H54 (cell line): Measurements from ENCODE around the gene HHEX.
"Not testable (repeated sequence)": the region's sequence is repeated elsewhere in the genome, so short reads cannot be mapped to it uniquely, and the experiment has no call there.

Experiments
- DNase-seq: peaks from one replicate; pipeline ENCODE4 v3.0.0; 2011; ENCODE audit warnings: low spot score, mixed read lengths; ENCODE audit not compliant: insufficient read length
- FAIRE-seq: peaks from 3 replicates; lab custom pipeline; 2011; peaks lifted over from hg19 to GRCh38; lab: Jason Lieb, UNC
- POLR2A ChIP-seq: IDR thresholded peaks from 2 replicates; pipeline ENCODE4 v1.6.1; 2011; ENCODE audit warnings: low read depth, mild to moderate bottlenecking, low read length

HHEX gene

DNA sequence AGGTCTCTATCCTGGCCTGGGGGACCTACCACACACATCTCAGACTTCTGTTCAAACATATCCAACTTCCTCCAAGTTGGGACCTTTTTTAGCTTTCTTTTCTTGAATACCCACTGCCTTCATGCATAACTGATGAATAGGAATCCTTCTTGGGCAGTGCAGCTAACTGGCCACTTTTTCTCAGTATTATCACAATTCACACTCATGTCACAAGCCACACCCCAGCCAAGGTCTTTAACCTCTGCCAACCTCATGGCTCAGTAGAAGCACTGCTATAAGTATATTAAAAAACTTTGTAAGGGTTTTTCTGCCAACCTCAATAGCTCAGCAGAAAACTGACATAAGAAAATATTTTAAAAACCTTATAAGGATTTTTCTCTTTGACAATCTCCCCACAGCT lies 44.5 kb downstream of the HHEX start:
- FAIRE-seq (no peak), DNase-seq (no peak)
- TF ChIP-seq POLR2A = no peak

DNA sequence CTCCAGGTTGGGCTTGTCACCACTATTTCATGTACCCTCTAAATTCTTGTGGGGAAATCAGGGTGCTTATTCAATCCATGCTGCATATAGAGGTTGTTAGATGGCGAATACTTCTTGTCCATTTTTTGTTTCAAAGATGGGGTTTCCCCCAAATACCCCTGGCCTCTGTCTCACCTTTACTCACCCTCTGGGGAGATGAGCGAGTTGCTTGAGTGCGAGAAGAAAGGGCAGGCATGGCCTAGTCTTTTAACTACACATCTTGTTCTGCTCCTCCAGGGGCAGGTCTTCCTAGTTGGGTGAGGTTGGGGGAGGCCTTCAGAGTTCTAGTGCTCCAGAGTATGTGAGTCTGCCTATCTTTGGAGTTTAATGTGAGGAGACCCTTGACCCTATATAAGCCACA lies 46.2 kb downstream of the HHEX start:
- DNase-seq = no peak
- TF ChIP-seq POLR2A = no peak
- FAIRE-seq = no peak

- DNase-seq (no peak), FAIRE-seq (no peak)
- no peak for TF ChIP-seq POLR2A
Observed at GRCh38 chr10:92737484-92737883, 47.7 kb downstream of the HHEX start.

- no peak for FAIRE-seq
- no peak for TF ChIP-seq POLR2A
- peak; percentile 48 for DNase-seq
Observed at GRCh38 chr10:92740762-92741161, 51.0 kb downstream of the HHEX start.

DNA sequence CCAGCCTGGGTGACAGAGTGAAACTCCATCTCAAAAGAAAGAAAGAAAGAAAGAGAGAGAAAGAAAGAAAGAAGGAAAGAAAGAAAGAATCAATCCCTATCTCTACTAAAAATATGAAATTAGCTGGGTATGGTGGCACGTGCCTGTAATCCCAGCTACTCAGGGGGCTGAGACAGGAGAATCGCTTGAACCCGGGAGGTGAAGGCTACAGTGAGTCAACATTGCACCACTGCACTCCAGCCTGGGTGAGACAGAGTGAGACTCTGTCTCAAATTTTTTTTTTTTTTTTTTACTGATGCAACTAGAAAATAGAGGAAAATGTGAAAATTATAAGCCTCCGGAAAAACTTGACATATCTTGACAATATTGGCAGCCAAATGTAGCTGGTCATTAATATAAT lies 52.0 kb downstream of the HHEX start:
- FAIRE-seq = not testable (repeated sequence)

GRCh38 chr10:92742331-92743228 lies 52.8 kb downstream of the HHEX start:
- FAIRE-seq (no peak), DNase-seq (no peak)
- TF ChIP-seq POLR2A = no peak

More for the DNA sequence above, 52.0 kb downstream of the HHEX start:
- DNase-seq = not testable (repeated sequence)
